HL-60 (cell line): Measurements from ENCODE around the gene CEACAM5.

Experiments
- DNase-seq, 2 experiments: peaks; one replicate each; pipeline ENCODE4 v3.0.0-alpha.2; 2010 to 2020; ENCODE audit warnings: low read depth in 1 of 2, low spot score in 1 of 2
- H3K27ac ChIP-seq: fragments of 250-450 bp; sonication (Bioruptor Pico); replicated peaks from 2 replicates; pipeline ENCODE4 v1.5.1; 2020; ENCODE audit warnings: mild to moderate bottlenecking, moderate library complexity
- H3K27me3 ChIP-seq: fragments of 250-450 bp; sonication (Bioruptor Pico); 2 replicates; pipeline ENCODE4 v1.5.1; 2021; ENCODE audit warnings: mild to moderate bottlenecking, moderate library complexity; ENCODE audit not compliant: insufficient read depth, poor library complexity, severe bottlenecking
- H3K4me3 ChIP-seq: replicated peaks from 2 replicates; pipeline ENCODE4 v1.5.1; 2011; ENCODE audit warnings: mild to moderate bottlenecking, control low read depth, low read length; ENCODE audit not compliant: insufficient read depth
- CTCF ChIP-seq: IDR thresholded peaks from one replicate; pipeline ENCODE4 v1.5.1; 2011; ENCODE audit warnings: low read length, control low read depth, inconsistent platforms; ENCODE audit not compliant: insufficient read depth
- GABPA ChIP-seq: IDR thresholded peaks from 2 replicates; pipeline ENCODE4 v1.6.1; 2012; ENCODE audit warnings: low read depth
- POLR2AphosphoS5 ChIP-seq: IDR thresholded peaks from 2 replicates; pipeline ENCODE4 v1.6.1; 2012; ENCODE audit warnings: low read depth
- SPI1 ChIP-seq: IDR thresholded peaks from 2 replicates; pipeline ENCODE4 v1.6.1; 2012; ENCODE audit warnings: low read depth, mild to moderate bottlenecking, borderline replicate concordance
- TF ChIP-seq, protein P1 (sequence below): IDR thresholded peaks from 2 replicates; pipeline ENCODE4 v1.6.1; 2012; ENCODE audit warnings: low read depth; ENCODE audit not compliant: insufficient replicate concordance

The CEACAM5 gene

DNA sequence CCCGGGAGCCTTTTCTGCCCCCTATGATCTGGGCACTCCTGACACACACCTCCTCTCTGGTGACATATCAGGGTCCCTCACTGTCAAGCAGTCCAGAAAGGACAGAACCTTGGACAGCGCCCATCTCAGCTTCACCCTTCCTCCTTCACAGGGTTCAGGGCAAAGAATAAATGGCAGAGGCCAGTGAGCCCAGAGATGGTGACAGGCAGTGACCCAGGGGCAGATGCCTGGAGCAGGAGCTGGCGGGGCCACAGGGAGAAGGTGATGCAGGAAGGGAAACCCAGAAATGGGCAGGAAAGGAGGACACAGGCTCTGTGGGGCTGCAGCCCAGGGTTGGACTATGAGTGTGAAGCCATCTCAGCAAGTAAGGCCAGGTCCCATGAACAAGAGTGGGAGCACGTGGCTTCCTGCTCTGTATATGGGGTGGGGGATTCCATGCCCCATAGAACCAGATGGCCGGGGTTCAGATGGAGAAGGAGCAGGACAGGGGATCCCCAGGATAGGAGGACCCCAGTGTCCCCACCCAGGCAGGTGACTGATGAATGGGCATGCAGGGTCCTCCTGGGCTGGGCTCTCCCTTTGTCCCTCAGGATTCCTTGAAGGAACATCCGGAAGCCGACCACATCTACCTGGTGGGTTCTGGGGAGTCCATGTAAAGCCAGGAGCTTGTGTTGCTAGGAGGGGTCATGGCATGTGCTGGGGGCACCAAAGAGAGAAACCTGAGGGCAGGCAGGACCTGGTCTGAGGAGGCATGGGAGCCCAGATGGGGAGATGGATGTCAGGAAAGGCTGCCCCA, 11.8 kb upstream of the CEACAM5 start:
- peak in 1 of 2 experiments; percentile 10 for DNase-seq
- TF ChIP-seq, protein P1, sequence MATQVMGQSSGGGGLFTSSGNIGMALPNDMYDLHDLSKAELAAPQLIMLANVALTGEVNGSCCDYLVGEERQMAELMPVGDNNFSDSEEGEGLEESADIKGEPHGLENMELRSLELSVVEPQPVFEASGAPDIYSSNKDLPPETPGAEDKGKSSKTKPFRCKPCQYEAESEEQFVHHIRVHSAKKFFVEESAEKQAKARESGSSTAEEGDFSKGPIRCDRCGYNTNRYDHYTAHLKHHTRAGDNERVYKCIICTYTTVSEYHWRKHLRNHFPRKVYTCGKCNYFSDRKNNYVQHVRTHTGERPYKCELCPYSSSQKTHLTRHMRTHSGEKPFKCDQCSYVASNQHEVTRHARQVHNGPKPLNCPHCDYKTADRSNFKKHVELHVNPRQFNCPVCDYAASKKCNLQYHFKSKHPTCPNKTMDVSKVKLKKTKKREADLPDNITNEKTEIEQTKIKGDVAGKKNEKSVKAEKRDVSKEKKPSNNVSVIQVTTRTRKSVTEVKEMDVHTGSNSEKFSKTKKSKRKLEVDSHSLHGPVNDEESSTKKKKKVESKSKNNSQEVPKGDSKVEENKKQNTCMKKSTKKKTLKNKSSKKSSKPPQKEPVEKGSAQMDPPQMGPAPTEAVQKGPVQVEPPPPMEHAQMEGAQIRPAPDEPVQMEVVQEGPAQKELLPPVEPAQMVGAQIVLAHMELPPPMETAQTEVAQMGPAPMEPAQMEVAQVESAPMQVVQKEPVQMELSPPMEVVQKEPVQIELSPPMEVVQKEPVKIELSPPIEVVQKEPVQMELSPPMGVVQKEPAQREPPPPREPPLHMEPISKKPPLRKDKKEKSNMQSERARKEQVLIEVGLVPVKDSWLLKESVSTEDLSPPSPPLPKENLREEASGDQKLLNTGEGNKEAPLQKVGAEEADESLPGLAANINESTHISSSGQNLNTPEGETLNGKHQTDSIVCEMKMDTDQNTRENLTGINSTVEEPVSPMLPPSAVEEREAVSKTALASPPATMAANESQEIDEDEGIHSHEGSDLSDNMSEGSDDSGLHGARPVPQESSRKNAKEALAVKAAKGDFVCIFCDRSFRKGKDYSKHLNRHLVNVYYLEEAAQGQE, result peak; percentile 98
- TF ChIP-seq CTCF, result no peak
- Histone ChIP-seq H3K4me3 (no peak overlapping the region), H3K27me3 (peaks cover 2% of the 10 kb centered on the region), H3K27ac (no peak overlapping the region)

GRCh38 chr19:41697198-41697855, 11.1 kb upstream of the CEACAM5 start:
- Histone ChIP-seq H3K27ac (no peak overlapping the region), H3K4me3 (no peak overlapping the region), H3K27me3 (no peaks in the 10 kb centered on the region)
- DNase-seq, result no peak
- TF ChIP-seq SPI1 (no peak), CTCF (no peak), GABPA (no peak), POLR2AphosphoS5 (no peak)
- TF ChIP-seq, protein P1, result no peak

- peak; percentile 36 to 37 for DNase-seq
- TF ChIP-seq, protein P1, result peak; percentile 38
- TF ChIP-seq POLR2AphosphoS5, result no peak
- no peak overlapping the region for H3K4me3 ChIP-seq
- no peaks in the 10 kb centered on the region for H3K27me3 ChIP-seq
- H3K27ac ChIP-seq, result no peak overlapping the region
These were observed 9.6 kb upstream of the CEACAM5 start for GRCh38 chr19:41698746-41699230.
